Pericardium fibroblast (primary cell): ENCODE data around the gene PSMA1. TPM values are rescaled to one million over a fixed set of nuclear protein-coding genes. Genes with fewer than 3 reads are reported as not detected.

Experiments
- total RNA-seq: library from RNA; depleted of rRNA; stranded (reverse); fragments of >200 nt; gene quantifications from 2 replicates; pipeline ENCODE4 v1.2.3, GENCODE V29; 2015

PSMA1 gene
- total RNA-seq, result 122 and 124 TPM in 2 replicates

DNA sequence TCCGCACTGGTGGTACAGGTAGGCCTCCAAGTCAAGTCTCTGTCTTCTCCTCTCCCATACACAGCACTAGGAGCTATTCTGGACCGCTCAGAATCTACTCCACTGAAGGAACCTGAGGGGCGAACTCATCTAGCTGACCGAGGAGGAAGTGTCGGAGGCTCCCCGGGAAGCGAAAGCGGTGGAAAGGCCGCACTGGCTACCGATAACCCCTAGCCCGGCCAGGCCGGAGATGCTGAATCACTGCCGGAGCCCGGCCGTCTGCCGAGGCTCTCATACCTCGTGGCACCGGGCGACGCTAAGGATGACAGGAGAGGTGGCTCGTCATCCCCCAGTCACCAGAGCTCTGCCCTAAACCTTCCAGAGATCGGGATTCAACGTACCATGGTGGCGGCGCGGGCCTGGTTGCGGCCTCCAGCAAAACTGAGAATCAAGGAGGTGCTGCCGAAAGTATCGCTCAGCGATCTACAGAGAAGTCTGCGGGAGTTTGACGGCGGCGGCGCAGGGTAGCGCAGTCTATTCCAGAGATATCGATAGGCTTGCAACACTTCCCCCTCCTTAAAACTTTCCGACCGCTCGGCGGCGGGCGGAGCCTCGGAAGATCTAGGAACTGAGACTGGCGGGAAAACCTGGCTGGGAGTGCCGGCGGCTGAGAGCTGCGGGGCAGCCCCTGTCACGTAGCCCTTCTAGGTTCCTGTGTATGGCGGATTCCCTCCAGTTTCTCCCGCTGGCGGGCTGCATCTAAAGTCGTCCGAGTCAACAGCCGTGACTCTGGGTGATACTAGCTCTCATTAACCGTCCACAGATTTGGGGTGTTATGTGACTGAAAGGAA lies at the start of gene PSMA1:
Gene PSMA1, minus strand, starts transcription at position 470 of the 830 bp plus-strand sequence. Its CDS starts 87 bp downstream, at position 383.

DNA sequence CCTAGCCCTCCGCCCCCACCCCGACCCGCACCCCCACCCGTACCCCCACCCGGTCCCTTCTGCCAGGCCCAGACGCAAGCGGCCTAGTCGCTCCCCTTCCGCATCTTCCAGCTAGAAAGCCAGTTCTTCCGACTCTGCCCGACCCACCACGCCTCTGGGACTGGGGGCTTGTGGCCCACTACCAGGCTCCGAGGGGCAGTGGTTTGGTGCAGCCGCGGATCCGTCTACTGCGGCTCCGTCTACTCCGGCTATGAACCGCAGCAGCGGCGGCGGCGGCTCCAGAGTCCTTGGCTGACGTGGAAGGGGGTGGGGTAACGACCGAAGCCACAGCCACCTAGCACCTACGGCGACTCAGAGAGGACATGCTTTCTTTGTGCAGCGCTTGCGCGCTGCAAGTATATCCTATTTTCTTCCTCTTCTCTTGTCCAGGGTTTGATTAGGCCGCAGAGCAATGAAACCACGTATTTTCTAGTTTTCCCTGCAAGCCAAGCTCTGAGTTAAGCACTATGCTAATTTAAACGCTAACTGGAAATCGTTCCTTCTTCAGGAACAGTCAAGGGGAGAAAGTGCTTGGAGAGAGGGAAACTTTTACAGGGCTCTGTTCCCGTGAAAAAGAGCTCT lies 20.5 kb downstream of the PSMA1 start, which contains the start of gene COPB1:
Gene COPB1, minus strand, starts transcription at position 252 of the 621 bp plus-strand sequence. CDS start 883 bp downstream, outside the sequence.

Other genes starting within 250 kb of the PSMA1 start
- 113 and 114 TPM in 2 replicates for gene RRAS2, start 161.2 kb downstream of the PSMA1 start, total RNA-seq
- 145 and 170 TPM in 2 replicates for gene COPB1, start 20.6 kb downstream of the PSMA1 start, total RNA-seq
- gene PDE3B, start 123.4 kb upstream of the PSMA1 start, total RNA-seq, result 0.34 and 0.35 TPM in 2 replicates